ENCODE data around the gene FSTL4.

FSTL4 gene

DNA sequence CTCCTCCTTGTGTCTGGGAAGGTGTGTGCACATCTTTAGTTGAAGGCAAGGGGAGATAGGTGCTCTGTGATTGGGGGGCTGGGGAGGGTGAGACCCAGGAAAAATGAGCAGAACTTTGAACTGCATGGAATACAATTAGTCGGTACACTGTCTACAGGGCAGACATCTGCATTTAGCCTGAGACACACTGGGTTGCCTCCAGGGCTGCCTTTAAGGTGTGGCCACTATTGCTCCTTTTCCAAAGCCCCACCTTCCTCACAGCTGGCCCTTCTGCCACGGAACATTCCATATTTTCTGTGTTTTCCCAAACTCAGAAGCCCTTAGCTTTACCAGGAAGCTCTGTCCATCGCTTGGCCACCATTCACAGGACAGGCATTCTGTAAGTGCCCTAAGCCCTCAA, 312.6 kb downstream of the FSTL4 start:
- H3K27ac Mint-ChIP-seq = no peak overlapping the region
- H3K4me3 Mint-ChIP-seq = no peak overlapping the region
- H3K27me3 Mint-ChIP-seq = no peaks in the 10 kb centered on the region
- H3K4me1 Mint-ChIP-seq = peaks cover 8% of the 10 kb centered on the region
- H3K36me3 Mint-ChIP-seq (ENCODE audit: low read depth) = no peaks in the 10 kb centered on the region
- no peak for ATAC-seq
- DNase-seq = no peak
- no peaks in the 10 kb centered on the region for H3K9me3 Mint-ChIP-seq

DNA sequence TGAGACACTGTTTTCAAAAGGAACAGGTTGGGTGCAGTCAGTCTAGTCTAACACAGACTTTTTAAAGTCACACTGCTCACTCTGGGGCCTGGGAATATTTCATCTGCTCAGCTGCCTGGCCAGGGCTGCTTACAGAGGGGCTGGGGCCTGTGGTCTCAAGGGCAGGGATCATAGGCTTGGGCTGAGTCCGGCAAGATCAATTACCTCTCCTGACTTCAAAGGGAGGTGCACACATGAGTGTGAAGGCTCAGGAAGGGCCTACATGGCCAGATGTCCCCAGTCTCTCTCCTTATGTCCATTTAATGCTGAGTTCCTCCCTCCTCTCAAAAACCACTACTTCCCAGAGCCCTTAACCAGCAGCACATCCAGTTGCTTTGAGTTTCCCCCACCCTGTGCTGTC, 313.3 kb downstream of the FSTL4 start:
- ATAC-seq (no peak), DNase-seq (no peak)
- Mint-ChIP-seq H3K9me3 (no peaks in the 10 kb centered on the region), H3K36me3 (ENCODE audit: low read depth) (no peaks in the 10 kb centered on the region), H3K27me3 (no peaks in the 10 kb centered on the region), H3K27ac (no peak overlapping the region), H3K4me3 (no peak overlapping the region), H3K4me1 (peaks cover 8% of the 10 kb centered on the region)

- DNase-seq = peak; percentile 15
- peaks cover 8% of the 10 kb centered on the region for H3K4me1 Mint-ChIP-seq
- H3K4me3 Mint-ChIP-seq = no peak overlapping the region
- no peaks in the 10 kb centered on the region for H3K9me3 Mint-ChIP-seq
- no peak overlapping the region for H3K27ac Mint-ChIP-seq
- peak; percentile 60 for ATAC-seq
- H3K27me3 Mint-ChIP-seq = no peaks in the 10 kb centered on the region
- no peaks in the 10 kb centered on the region for H3K36me3 Mint-ChIP-seq (ENCODE audit: low read depth)
Measured at GRCh38 chr5:133298447-133298846, 313.9 kb downstream of the FSTL4 start.

GRCh38 chr5:133297293-133297692, 315.0 kb downstream of the FSTL4 start:
- DNase-seq (no peak), ATAC-seq (no peak)
- no peak overlapping the region for H3K4me3 Mint-ChIP-seq
- H3K4me1 Mint-ChIP-seq = peaks cover 10% of the 10 kb centered on the region
- H3K27me3 Mint-ChIP-seq = no peaks in the 10 kb centered on the region
- no peaks in the 10 kb centered on the region for H3K9me3 Mint-ChIP-seq
- no peak overlapping the region for H3K27ac Mint-ChIP-seq
- H3K36me3 Mint-ChIP-seq (ENCODE audit: low read depth) = no peaks in the 10 kb centered on the region

DNA sequence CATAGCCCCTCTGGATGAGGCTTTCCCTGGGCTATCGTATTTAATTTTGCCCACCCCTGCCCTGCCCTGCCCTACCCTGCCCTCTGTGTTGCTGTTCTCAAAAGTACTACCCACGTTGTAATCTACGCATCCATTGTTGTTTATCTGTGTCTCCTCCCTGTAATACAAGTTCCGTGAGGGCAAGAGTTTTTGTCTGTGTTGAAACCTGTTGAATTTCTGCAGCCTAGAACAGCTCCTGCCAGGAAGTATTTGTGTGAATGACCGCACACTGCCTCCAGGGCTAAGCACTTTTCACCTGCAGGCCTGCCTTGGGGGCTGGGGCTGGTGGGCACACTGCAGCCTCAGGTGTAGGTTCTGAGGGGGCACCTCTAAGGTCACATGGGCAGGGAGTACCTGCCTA, 315.7 kb downstream of the FSTL4 start:
- H3K27ac Mint-ChIP-seq = no peak overlapping the region
- no peak overlapping the region for H3K4me3 Mint-ChIP-seq
- H3K9me3 Mint-ChIP-seq = no peaks in the 10 kb centered on the region
- DNase-seq (no peak), ATAC-seq (no peak)
- H3K36me3 Mint-ChIP-seq (ENCODE audit: low read depth) = no peaks in the 10 kb centered on the region
- H3K4me1 Mint-ChIP-seq = peaks cover 12% of the 10 kb centered on the region
- no peaks in the 10 kb centered on the region for H3K27me3 Mint-ChIP-seq

DNA sequence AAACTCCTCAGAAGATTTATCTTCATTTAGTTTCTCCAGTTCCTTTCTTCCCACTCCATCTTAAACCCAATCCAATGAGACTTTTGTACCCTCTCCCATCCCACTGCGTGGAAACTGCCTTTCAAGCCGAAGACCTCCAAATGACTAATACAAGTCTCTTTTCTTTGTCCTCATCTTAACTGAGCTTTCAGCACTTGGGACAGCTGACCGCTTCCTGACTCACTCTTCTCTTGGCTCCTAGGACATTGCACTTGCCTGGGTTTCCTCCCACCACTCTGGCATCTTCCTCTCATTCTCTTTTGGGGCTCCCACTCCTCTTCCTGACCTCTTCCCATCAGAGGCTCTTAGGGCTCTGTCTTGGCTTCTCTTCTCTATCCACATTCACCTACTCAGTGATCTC, 316.8 kb downstream of the FSTL4 start:
- DNase-seq (no peak), ATAC-seq (no peak)
- H3K4me1 Mint-ChIP-seq = peaks cover 12% of the 10 kb centered on the region
- no peak overlapping the region for H3K27ac Mint-ChIP-seq
- H3K27me3 Mint-ChIP-seq = no peaks in the 10 kb centered on the region
- H3K9me3 Mint-ChIP-seq = no peaks in the 10 kb centered on the region
- H3K4me3 Mint-ChIP-seq = no peak overlapping the region
- H3K36me3 Mint-ChIP-seq (ENCODE audit: low read depth) = no peaks in the 10 kb centered on the region

- Mint-ChIP-seq H3K9me3 (no peaks in the 10 kb centered on the region), H3K4me1 (peaks cover 12% of the 10 kb centered on the region)
Measured at GRCh38 chr5:133294380-133294779, 318.0 kb downstream of the FSTL4 start.

DNA sequence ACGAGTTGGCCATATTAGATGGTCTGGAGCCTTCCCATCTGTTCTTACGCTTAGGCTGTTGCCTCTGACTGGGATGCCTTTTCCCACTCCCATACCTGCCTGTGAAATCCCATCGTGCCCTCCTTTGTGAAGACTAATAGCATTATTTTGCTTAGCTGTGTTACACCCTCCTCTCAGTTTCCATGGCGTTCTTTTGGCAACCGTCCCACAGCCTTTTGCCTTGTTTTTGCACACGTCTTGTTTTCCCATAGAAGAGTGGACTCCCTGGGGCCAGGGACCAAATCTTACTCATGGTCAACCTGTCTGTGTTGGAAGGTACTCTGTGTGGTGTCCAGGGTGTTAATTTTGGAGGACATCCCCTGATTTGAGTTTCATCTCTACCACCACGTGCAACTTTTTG, 318.4 kb downstream of the FSTL4 start:
- H3K27me3 Mint-ChIP-seq = no peaks in the 10 kb centered on the region
- H3K4me3 Mint-ChIP-seq = no peak overlapping the region
- peaks cover 12% of the 10 kb centered on the region for H3K4me1 Mint-ChIP-seq
- no peaks in the 10 kb centered on the region for H3K9me3 Mint-ChIP-seq
- H3K27ac Mint-ChIP-seq = no peak overlapping the region
- DNase-seq (no peak), ATAC-seq (no peak)
- H3K36me3 Mint-ChIP-seq (ENCODE audit: low read depth) = no peaks in the 10 kb centered on the region

More at GRCh38 chr5:133294380-133294779, 318.0 kb downstream of the FSTL4 start:
- no peaks in the 10 kb centered on the region for H3K36me3 Mint-ChIP-seq (ENCODE audit: low read depth)
- no peak for ATAC-seq
- no peaks in the 10 kb centered on the region for H3K27me3 Mint-ChIP-seq
- no peak overlapping the region for H3K27ac Mint-ChIP-seq
- H3K4me3 Mint-ChIP-seq = no peak overlapping the region
- DNase-seq = no peak

GRCh38 chr5:133292300-133292699, 320.0 kb downstream of the FSTL4 start:
- Mint-ChIP-seq H3K27ac (no peak overlapping the region), H3K4me1 (peaks cover 4% of the 10 kb centered on the region), H3K36me3 (ENCODE audit: low read depth) (no peaks in the 10 kb centered on the region), H3K4me3 (no peak overlapping the region), H3K9me3 (no peaks in the 10 kb centered on the region), H3K27me3 (no peaks in the 10 kb centered on the region)
- peak; percentile 18 for DNase-seq
- peak; percentile 95 for ATAC-seq

- no peak for DNase-seq
- Mint-ChIP-seq H3K27me3 (no peaks in the 10 kb centered on the region), H3K36me3 (ENCODE audit: low read depth) (no peaks in the 10 kb centered on the region), H3K4me3 (no peak overlapping the region), H3K4me1 (peaks cover 4% of the 10 kb centered on the region), H3K9me3 (no peaks in the 10 kb centered on the region), H3K27ac (no peak overlapping the region)
- no peak for ATAC-seq
Measured at GRCh38 chr5:133291524-133291923, 320.8 kb downstream of the FSTL4 start.

DNA sequence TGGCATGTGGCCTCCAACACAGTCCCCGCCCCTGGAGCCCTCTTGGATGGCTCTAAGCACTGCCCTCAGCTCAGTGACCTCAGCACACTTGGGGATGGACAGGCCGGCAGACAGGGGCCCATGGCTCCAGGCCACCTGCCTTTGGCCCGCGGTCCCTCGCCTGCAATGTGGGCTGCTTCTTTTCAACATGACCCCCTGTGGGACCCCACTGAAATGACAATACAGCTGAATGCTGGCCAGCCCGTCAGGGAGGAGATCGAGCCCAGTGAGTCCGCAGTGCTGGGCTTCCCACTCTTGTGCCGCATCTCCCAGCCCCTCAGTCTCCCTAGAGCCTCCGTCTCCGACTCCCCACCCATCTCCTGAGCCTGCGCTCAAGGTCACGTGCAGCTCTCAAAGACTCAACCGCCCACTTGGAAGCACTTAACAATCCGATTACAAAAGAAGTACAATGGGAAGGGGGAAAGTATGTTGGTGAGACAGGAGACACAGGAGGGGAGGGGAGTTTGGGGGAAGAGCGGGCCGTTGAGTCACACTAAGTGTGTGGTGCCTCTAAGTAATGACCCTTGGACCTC, 321.6 kb downstream of the FSTL4 start:
- no peak for DNase-seq
- Mint-ChIP-seq H3K27me3 (no peaks in the 10 kb centered on the region), H3K4me1 (peaks cover 4% of the 10 kb centered on the region), H3K36me3 (ENCODE audit: low read depth) (no peaks in the 10 kb centered on the region), H3K27ac (no peak overlapping the region), H3K4me3 (no peak overlapping the region), H3K9me3 (no peaks in the 10 kb centered on the region)
- no peak for ATAC-seq

- Mint-ChIP-seq H3K36me3 (ENCODE audit: low read depth) (no peaks in the 10 kb centered on the region), H3K9me3 (no peaks in the 10 kb centered on the region), H3K4me1 (peaks cover 4% of the 10 kb centered on the region), H3K4me3 (no peak overlapping the region), H3K27me3 (no peaks in the 10 kb centered on the region), H3K27ac (no peak overlapping the region)
- DNase-seq (no peak), ATAC-seq (no peak)
Measured at GRCh38 chr5:133289686-133290367, 322.5 kb downstream of the FSTL4 start.

GRCh38 chr5:133287500-133287899, 324.8 kb downstream of the FSTL4 start:
- Mint-ChIP-seq H3K9me3 (no peaks in the 10 kb centered on the region), H3K27ac (no peak overlapping the region), H3K4me3 (no peak overlapping the region), H3K4me1 (peaks cover 4% of the 10 kb centered on the region), H3K36me3 (ENCODE audit: low read depth) (no peaks in the 10 kb centered on the region), H3K27me3 (no peaks in the 10 kb centered on the region)
- no peak for ATAC-seq
- DNase-seq = peak; percentile 44

DNA sequence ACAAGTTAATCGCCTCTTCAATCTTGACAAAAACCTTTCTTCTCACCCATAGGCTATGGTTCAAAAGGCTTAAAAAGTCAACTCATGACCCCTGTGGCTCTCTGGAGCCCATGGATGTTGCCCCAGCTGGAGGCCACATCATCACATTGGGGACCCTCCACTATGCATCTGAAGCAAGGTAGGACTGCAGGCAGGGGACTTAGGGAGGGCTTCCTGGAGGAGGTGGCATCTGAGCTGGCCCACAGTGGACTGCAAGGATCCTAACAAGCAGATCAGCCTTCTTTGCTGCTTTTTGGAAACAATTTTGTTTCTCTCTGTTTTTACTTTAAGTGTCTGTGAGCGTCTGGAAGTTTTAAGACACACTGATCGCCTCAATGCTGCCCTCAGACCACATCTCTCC, 325.9 kb downstream of the FSTL4 start:
- Mint-ChIP-seq H3K9me3 (no peaks in the 10 kb centered on the region), H3K27me3 (no peaks in the 10 kb centered on the region), H3K4me1 (no peaks in the 10 kb centered on the region), H3K4me3 (no peak overlapping the region), H3K36me3 (ENCODE audit: low read depth) (no peaks in the 10 kb centered on the region), H3K27ac (no peak overlapping the region)
- ATAC-seq (no peak), DNase-seq (no peak)

DNA sequence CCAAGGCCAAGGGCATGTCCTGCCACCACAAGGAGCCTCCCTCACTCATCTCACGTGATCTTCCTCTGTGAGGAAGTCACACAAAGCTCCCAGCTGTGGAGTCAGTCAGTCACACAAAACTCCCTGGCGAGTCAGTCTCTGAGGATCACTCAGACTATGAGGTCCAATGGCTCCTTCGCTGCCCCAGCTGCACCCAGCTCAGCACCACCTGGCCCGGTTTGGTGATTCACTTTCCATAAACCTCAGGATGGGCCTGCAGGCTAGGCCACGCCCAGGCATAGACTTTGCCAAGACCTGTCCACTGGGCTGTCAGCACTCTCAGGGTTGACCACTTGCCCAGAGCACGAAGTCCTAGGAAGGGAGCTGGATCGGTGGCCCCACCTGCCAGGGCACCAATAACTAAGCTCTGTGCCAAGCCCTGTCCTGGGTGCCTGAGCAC, 326.7 kb downstream of the FSTL4 start:
- Mint-ChIP-seq H3K9me3 (no peaks in the 10 kb centered on the region), H3K27me3 (no peaks in the 10 kb centered on the region), H3K4me1 (no peaks in the 10 kb centered on the region), H3K4me3 (no peak overlapping the region), H3K27ac (no peak overlapping the region), H3K36me3 (ENCODE audit: low read depth) (no peaks in the 10 kb centered on the region)
- no peak for ATAC-seq
- no peak for DNase-seq

DNA sequence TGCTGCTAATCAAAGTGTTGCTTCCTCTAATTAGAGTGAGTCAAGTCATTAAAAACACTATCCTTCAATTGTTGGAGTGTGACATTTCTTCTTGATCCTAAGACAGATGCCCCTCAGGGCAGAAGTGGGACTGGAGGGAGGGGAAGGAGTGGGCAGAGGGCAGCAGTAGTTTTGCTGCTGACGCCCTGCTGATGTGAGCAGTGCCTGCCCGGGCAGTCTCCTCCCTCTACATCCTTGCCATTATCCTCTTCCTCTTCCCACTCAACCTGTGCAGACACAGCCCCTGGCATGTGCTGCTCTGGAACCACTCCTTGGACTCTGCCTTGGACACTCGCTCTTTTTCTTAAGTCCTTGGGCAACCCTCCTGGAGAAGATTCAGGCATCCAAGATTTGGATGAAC, 328.0 kb downstream of the FSTL4 start:
- Mint-ChIP-seq H3K9me3 (no peaks in the 10 kb centered on the region), H3K36me3 (ENCODE audit: low read depth) (no peaks in the 10 kb centered on the region), H3K27ac (no peak overlapping the region), H3K4me1 (no peaks in the 10 kb centered on the region), H3K27me3 (no peaks in the 10 kb centered on the region), H3K4me3 (no peak overlapping the region)
- ATAC-seq = no peak
- DNase-seq = no peak
